ENCODE measurements around the gene PTPRE. TPM values are rescaled to one million over a fixed set of nuclear protein-coding genes. Genes with fewer than 3 reads are reported as not detected.

PTPRE gene
- total RNA-seq, 1 experiment from 2014 or later: 0.50 TPM

- Histone ChIP-seq H3K4me3 (ENCODE audit: low read depth, low read length) (no peak overlapping the region), H3K27me3 (replicated peaks; ENCODE audit: control insufficient read depth, insufficient read depth, low read length) (no peaks in the 10 kb centered on the region), H3K9me3 (no peaks in the 10 kb centered on the region), H3K36me3 (ENCODE audit: control insufficient read depth, insufficient read depth, low read length) (no peaks in the 10 kb centered on the region), H3K4me1 (no peaks in the 10 kb centered on the region)
- ChIA-PET CTCF (interaction anchor here (1.5 kb wide), 1 partner anchor 23 kb away, joined by 5 read pairs; no protein-coding TSS in a partner anchor), POLR2A (no interaction called here)
- no peak for DNase-seq
- no TSS peak for BruUV-seq (replicated peaks)
- Mint-ChIP-seq H3K27me3 (ENCODE audit: insufficient read depth, unreplicated experiment) (peaks cover 2% of the 10 kb centered on the region), H3K4me1 (ENCODE audit: low read depth, unreplicated experiment) (no peaks in the 10 kb centered on the region), H3K9me3 (ENCODE audit: unreplicated experiment) (no peaks in the 10 kb centered on the region), H3K36me3 (ENCODE audit: insufficient read depth, unreplicated experiment) (no peaks in the 10 kb centered on the region), H3K4me3 (ENCODE audit: unreplicated experiment) (no peak overlapping the region), H3K27ac (ENCODE audit: unreplicated experiment) (no peak overlapping the region)
- intact Hi-C loops (cut with micrococcal nuclease; ENCODE audit: unreplicated experiment): no loop called here
- TF ChIP-seq CTCF (IDR thresholded peaks at IDR 0.05; ENCODE audit: insufficient read depth in 1 of 2, low read depth in 1 of 2, low read length in 1 of 2, severe bottlenecking in 1 of 2, unreplicated experiment in 1 of 2): no peak
These were observed 139.5 kb downstream of the PTPRE start for GRCh38 chr10:128046156-128046952.

- H3K4me1 ChIP-seq: no peaks in the 10 kb centered on the region
- DNase-seq: no peak
- POLR2A ChIA-PET: no interaction called here
- no peaks in the 10 kb centered on the region for H3K36me3 ChIP-seq (ENCODE audit: control insufficient read depth, insufficient read depth, low read length)
- no peaks in the 10 kb centered on the region for H3K9me3 ChIP-seq
- H3K27ac Mint-ChIP-seq (ENCODE audit: unreplicated experiment): no peak overlapping the region
- H3K4me3 ChIP-seq (ENCODE audit: low read depth, low read length): no peak overlapping the region
- intact Hi-C loops (cut with micrococcal nuclease; ENCODE audit: unreplicated experiment): no loop called here
- CTCF ChIA-PET: interaction anchor here (1.5 kb wide), 1 partner anchor 22 kb away, joined by 5 read pairs; no protein-coding TSS in a partner anchor
- H3K9me3 Mint-ChIP-seq (ENCODE audit: unreplicated experiment): no peaks in the 10 kb centered on the region
- no peak overlapping the region for H3K4me3 Mint-ChIP-seq (ENCODE audit: unreplicated experiment)
- H3K36me3 Mint-ChIP-seq (ENCODE audit: insufficient read depth, unreplicated experiment): no peaks in the 10 kb centered on the region
- H3K4me1 Mint-ChIP-seq (ENCODE audit: low read depth, unreplicated experiment): no peaks in the 10 kb centered on the region
- peaks cover 2% of the 10 kb centered on the region for H3K27me3 Mint-ChIP-seq (ENCODE audit: insufficient read depth, unreplicated experiment)
- TF ChIP-seq CTCF (IDR thresholded peaks at IDR 0.05; ENCODE audit: insufficient read depth in 1 of 2, low read depth in 1 of 2, low read length in 1 of 2, severe bottlenecking in 1 of 2, unreplicated experiment in 1 of 2): no peak
- BruUV-seq (replicated peaks): no TSS peak
- no peaks in the 10 kb centered on the region for H3K27me3 ChIP-seq (replicated peaks; ENCODE audit: control insufficient read depth, insufficient read depth, low read length)
These were observed 140.0 kb downstream of the PTPRE start for GRCh38 chr10:128046953-128047290.

- no peaks in the 10 kb centered on the region for H3K9me3 ChIP-seq
- H3K27me3 ChIP-seq (replicated peaks; ENCODE audit: control insufficient read depth, insufficient read depth, low read length): no peaks in the 10 kb centered on the region
- Mint-ChIP-seq H3K36me3 (ENCODE audit: insufficient read depth, unreplicated experiment) (no peaks in the 10 kb centered on the region), H3K9me3 (ENCODE audit: unreplicated experiment) (no peaks in the 10 kb centered on the region), H3K4me3 (ENCODE audit: unreplicated experiment) (no peak overlapping the region), H3K4me1 (ENCODE audit: low read depth, unreplicated experiment) (no peaks in the 10 kb centered on the region), H3K27me3 (ENCODE audit: insufficient read depth, unreplicated experiment) (peaks cover 2% of the 10 kb centered on the region), H3K27ac (ENCODE audit: unreplicated experiment) (no peak overlapping the region)
- TF ChIP-seq CTCF (IDR thresholded peaks at IDR 0.05; ENCODE audit: insufficient read depth in 1 of 2, low read depth in 1 of 2, low read length in 1 of 2, severe bottlenecking in 1 of 2, unreplicated experiment in 1 of 2): no peak
- no peaks in the 10 kb centered on the region for H3K36me3 ChIP-seq (ENCODE audit: control insufficient read depth, insufficient read depth, low read length)
- POLR2A ChIA-PET: no interaction called here
- no peak overlapping the region for H3K4me3 ChIP-seq (ENCODE audit: low read depth, low read length)
- DNase-seq: peak in 1 of 2 experiments; percentile 53
- intact Hi-C loops (cut with micrococcal nuclease; ENCODE audit: unreplicated experiment): no loop called here
- BruUV-seq (replicated peaks): no TSS peak
- no peaks in the 10 kb centered on the region for H3K4me1 ChIP-seq
- CTCF ChIA-PET: interaction anchor here (1.5 kb wide), 1 partner anchor 22 kb away, joined by 5 read pairs; no protein-coding TSS in a partner anchor
These were observed 140.4 kb downstream of the PTPRE start for GRCh38 chr10:128047351-128047750.
